Measurements from ENCODE around the gene SLC27A3.

SLC27A3 gene, protein sequence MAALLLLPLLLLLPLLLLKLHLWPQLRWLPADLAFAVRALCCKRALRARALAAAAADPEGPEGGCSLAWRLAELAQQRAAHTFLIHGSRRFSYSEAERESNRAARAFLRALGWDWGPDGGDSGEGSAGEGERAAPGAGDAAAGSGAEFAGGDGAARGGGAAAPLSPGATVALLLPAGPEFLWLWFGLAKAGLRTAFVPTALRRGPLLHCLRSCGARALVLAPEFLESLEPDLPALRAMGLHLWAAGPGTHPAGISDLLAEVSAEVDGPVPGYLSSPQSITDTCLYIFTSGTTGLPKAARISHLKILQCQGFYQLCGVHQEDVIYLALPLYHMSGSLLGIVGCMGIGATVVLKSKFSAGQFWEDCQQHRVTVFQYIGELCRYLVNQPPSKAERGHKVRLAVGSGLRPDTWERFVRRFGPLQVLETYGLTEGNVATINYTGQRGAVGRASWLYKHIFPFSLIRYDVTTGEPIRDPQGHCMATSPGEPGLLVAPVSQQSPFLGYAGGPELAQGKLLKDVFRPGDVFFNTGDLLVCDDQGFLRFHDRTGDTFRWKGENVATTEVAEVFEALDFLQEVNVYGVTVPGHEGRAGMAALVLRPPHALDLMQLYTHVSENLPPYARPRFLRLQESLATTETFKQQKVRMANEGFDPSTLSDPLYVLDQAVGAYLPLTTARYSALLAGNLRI

DNA sequence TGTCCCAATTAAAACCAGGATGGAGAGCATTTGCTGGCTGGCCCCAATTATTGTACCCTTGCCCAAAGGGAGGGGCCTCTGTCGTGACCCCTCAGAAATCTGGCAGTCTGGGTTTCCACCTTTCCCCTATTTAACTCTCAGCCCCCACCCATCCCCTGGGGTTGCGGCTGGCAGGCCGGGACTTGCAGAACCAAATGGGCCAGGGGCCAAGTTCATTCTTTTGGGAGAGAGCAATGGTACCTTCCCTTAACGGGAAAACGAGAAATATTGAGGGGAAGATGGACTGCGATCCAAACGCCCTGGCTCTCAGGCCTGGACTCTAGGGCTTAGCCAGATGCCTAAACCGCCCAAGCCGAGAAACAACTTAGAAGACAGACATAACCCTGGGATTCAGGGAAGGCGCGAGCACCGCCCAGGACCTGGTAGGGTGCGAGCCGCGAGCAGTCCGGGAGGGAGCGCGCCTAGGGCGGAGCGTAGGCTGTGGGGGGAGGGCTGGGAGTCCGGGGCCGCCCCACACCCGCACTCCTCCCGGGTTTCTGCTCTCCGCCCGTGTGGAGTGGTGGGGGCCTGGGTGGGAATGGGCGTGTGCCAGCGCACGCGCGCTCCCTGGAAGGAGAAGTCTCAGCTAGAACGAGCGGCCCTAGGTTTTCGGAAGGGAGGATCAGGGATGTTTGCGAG is at the start of gene SLC27A3:
SLC27A3 (plus strand) TSS at position 628 of the 678 bp plus-strand sequence. CDS start 91 bp downstream, outside the sequence.
- peak; percentile 74 for DNase-seq

DNA sequence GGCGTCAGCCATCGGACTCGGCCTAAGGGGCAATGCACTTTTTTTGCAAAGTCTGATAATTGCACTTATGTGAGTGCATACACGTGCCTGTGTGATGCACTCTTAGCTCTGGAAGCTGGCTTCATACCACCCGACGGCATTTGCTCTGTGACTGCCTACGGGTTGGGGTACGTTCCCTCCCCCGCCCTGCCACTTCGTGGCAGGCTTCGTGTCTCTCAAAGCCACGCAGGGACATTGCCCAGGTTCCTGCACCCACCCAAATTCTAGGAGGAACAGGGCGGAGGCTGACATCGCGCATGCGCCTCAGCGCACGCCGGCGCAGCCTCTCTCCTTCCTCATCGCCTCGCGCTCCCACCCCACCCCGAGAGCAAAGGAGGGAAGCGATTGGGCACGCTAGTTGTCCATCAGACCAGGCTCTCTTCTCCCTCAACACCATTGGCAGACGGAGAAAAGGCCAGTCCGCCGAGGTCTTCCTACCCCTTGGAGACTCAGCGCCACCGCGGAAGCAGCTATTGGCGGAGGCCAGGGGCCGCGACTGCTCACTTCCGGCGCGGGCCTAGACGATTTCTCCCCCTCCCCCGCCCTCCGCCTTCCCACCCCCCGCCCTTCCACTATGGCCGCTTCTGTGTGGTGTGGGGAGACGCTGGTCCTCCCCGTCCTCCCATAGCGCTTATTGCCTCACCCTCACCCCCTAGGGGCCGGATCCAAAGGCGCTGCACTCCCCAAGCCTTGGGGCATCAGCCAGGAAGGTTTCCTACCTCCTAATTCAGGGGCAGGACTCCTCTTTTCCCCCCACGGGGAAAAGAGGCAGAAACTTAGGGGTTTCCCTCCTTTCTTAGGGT is 47.5 kb upstream of the SLC27A3 start, which contains the start of gene INTS3:
INTS3 (plus strand) TSS at position 588 of the 842 bp plus-strand sequence. CDS start 585 bp downstream, outside the sequence.
- DNase-seq, result peak; percentile 100

DNA sequence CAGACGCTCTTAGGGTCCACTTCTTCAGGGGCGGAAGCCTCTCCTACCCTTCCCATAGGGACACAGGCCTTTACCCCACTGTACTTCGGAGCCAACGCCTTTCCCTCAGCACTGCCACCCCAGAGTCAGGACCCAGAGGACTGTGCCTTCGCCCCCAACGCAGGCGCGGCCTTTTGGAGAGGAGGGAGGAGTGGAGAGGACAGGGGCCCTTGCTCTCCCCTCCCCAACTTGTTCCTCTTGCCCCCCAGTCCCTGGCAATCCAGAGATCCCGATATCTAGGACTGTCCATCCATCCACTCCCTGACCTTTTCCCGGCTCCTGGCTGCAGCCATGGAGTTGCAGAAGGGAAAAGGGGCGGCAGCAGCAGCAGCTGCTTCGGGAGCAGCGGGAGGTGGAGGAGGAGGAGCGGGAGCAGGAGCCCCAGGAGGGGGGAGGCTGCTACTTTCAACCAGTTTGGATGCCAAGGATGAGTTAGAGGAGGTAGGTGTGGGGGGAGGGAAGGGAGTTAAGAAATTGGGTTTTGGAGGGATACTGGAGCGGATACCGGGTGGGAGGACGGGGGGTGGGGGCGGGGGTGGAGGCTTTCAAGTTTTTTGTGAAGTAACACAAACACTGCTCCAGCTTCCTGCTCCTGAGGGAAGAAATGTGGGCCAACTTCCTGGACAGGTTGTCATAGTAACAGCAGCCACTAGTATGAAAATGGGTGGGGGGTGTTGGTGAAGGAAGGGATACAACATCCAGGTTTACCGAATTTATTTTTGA is 46.7 kb upstream of the SLC27A3 start:
- peak; percentile 27 for DNase-seq

DNA sequence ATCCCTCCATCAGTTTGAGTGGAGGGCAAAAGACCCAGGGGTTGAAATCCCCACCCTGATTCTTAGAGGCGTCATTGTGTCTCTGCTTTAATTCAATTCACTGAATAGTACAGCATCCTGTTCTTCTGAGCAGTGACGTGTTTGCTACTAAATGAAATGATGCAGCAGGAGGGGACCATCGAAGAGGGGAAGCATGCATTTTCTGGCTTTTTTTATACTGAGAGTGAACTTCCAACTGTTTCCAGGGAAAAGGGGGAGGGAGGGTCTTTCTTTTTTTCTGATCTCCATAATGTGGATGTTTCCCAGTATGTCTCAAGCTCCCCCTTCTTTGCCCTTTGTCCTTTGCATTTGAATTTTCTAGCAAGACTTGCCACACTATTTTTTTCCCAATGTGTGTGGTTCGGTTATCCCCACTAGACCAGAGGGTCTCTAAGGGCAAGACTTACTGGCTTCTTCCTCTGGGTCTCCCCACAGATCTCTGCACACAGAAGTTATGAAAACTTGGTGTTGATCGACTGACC is 44.7 kb upstream of the SLC27A3 start:
- no peak for DNase-seq

DNA sequence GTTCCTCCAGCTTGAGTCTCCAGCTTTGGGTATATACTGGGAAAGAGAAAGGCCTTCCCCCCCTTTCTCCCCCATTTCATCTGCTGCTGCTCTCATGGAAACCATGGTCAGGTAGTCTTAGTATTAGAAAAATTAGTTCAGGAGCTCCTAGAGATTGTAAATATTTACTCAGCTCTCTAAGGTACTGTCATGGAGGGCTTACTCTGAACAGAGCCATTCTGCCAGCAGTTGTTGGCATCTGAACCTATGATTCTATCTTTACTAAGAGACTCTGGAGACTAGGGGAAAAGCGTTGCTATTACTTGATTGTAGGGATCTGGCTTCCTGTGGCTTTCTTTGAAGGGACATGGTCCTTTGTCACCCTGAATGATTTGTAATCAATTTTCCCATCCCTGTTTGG is 41.2 kb upstream of the SLC27A3 start:
- DNase-seq, result no peak

DNA sequence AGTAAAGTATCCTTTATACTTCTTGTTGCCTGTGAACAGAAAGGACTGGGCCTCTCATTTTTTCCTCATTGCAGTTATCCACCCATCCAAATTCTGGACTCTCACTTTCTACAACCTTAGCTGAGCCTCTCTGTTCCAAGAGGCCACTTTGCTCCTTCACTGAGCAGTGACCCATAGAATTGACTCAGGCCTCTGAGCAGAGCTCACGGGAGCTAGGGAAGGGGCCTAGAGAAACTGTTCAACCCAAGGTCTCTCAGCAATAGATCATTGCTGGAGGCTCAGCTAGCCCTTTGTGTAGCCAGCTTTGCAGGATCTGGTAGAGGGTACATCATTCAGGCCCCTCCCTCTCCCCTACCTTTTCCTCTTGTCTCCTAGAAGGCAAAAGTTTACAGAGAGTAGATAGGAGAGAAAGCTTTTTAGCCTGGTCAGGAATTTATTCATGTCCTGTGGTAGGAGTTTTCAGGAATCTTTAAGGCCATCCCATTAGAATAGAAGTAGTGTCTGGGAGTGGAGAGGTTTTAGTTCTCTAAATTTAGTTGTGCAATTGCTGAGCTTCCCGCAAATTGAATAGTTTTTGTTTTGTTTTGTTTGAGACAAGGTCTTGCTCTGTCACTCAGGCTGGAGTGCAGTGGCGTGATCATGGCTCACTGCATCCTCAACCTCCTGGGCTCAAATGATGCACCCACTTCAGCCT is 40.7 kb upstream of the SLC27A3 start:
- no peak for DNase-seq

DNA sequence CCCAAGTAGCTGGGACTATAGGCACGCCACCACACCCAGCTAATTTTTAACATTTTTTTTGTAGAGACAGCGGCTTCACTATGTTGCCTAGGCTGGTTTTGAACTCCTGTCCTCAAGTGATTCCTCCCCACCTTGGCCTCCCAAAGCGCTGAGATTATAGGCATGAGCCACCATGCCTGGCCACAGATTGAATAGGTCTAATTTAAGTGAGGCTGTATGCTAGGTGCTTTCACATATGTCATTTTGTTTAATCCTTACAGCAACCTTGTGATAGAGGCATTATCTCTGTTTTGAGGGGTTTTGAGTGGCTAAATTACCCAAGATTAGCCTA is 40.2 kb upstream of the SLC27A3 start:
- DNase-seq, result no peak

DNA sequence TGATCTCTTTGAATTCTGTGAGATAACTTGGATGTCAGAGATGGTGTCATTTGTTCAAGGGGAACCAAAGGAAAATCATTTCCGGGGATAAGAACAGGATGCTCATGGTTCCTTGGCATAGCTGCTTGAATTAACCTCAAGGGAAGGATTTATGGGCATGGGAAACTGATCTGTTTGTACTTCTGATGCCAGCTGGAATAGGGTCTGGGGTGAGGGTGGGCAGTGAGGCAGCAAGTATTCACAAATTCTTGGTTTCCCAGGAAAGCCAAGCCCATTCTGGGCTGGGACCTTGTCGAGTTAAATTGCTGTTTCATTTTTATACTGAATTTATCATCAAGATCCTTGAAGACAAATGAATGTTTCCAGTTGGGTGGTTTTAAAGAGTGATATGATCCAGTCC is 33.2 kb upstream of the SLC27A3 start:
- DNase-seq, result no peak

DNA sequence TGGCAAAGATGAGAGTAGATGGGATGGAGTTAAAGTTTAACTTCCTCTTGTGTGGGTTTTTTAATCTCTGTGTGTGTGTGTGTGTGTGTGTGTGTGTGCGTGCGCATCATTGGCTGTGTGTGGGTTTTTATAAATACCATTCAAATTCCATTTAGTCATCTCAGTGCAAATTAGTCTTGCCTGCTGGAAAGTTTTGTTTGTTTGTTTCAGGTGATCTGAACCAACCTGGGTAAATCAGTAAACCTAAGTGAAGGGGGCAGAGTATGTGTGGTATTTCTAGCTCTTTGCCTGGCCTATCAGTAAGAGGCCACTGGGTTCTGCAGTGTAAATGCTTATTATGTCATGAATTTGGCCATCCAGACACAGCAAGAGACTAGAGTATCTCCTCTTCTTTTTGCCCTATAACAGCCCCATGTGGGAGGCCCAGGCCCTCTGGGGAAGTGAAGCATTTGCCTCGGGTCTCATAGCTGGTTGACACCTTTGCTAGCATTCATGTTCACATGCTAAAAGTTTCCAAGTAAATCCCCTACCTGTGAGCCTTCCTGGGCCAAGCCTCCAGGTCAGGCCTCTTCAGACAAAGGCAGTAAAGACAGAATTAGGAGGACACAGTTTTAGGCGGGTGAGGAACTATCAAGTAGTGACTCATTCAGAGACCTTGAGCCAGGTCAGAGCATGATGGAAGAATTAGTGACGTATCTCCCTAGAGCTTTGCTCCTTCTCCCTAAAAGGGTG is 32.6 kb upstream of the SLC27A3 start:
- DNase-seq, result no peak

DNA sequence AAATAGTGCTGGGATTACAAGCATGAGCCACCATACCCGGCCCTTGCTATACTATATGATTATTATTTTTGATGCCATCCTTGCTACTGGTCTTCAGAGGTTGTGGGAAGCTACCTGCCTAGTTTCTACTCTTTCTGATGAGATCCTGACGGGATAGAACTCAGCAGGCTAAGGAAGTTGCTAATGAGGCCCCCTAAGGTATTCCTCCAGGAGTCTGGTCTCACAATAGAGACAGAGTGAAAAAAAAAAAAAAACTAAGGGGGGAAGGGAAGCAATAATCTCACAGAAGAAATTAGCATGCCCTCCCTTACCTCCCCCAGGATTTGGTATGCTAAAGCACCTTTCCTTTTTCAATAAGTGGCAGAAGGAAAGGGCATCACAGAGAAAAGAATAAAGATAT is 29.8 kb upstream of the SLC27A3 start:
- no peak for DNase-seq

DNA sequence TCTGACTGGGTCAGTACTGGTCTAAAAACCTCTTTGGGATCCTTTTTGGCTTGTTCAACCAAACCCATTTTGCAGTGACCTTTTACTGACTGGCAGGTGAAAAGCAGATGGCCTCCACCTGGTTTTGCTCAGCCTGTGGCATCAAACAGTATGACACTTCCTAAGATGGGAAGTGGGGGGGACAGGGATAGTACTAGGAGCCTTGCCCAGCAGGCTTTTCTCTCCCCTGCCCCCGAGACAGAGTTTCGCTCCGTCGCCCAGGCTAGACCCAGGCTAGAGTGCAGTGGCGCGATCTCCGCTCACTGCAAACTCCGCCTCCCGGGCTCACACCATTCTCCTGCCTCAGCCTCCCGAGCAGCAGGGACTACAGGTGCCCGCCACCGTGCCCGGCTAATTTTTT is 29.0 kb upstream of the SLC27A3 start:
- no peak for DNase-seq

DNA sequence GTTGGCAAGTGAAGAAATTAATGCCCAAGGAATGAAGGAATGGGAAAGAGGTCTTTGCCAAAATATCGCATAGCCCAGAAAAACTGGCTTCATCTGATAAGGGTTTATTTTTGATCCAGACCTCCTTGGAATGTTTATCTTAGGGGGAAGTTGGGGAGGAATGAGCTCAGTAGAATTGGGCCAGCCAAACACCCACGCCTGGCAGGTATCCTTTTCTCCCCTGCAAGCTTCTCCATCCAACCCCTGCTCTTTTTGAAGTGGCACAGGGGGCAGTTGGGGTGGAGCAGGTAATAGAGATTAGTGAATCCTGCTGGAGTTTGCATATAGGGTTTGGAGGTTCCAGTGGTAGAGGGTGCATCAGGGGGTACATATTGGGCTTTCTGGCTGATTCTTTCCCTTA is 26.3 kb upstream of the SLC27A3 start:
- DNase-seq, result no peak

DNA sequence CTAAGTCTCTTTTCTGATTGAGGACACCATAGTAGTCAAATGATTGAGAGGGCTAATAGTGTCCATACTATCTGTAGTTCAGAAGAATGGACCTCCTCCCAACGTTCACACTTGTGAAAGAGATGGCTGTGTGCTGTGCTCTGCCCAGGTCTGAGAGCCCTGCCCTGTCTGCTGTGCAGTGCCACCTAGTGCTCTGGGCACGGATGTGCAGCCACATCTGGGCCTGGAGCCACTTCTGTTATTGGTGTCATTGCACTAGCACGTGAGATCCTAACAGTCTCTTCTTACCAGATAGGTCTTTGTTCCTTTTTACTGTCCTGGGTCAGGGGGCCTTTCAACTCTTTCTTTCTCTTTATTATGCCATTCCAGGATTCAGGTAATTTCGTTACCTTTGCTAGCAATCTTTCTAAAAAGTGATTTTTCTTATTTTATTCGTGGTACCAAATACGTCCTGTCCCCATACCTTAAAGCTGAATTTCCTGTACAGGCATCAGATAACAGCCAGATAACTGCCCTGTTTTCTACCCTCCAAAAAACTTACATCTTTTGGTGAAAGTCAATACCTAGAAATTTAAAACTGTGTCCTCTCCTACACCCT is 25.7 kb upstream of the SLC27A3 start:
- DNase-seq, result peak; percentile 66

DNA sequence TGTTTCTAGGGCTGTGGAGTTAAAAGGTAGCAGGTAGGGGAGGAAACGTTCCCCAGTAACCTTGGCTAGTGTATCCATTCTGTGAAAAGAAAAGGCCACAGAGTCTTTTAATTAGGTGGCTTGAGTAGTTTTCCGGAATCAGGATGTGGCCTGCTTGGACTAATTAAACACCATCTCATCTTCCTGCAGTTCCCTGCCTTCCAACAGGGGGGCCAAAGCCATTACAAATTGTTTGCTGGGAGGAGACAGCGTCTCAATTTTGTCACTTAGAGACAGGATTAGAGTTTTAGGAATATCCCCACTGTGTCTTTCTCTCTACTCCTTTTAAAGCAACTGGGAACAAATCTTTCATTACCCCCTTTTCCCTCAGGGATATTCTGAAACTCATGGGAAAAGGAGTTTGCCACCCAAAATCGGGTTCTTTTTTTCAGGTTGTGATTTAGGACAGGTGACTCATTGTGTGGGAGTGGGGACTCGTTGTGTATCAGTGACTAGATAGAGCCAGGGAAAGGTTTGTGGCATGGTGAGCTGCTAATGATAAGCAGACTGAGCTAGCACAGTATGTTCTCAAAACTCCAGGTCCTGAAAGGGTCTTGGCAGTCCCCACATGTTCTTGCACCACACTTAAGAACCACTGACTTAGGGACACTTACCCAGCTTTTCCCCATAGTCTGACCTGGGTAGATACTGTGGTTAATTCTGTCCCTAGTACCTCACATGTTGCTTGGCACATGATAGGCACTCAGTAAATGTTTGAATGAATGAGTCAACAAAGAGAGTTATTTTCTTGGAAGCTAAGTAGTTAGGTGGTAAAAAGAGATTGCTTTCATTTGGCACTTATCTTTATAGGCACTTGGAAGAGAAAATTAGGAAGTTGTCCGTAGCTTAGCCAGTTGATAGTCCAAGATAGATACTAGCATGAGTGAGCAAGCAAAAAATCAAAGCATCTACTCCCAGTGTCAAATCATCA is 24.9 kb upstream of the SLC27A3 start:
- no peak for DNase-seq

DNA sequence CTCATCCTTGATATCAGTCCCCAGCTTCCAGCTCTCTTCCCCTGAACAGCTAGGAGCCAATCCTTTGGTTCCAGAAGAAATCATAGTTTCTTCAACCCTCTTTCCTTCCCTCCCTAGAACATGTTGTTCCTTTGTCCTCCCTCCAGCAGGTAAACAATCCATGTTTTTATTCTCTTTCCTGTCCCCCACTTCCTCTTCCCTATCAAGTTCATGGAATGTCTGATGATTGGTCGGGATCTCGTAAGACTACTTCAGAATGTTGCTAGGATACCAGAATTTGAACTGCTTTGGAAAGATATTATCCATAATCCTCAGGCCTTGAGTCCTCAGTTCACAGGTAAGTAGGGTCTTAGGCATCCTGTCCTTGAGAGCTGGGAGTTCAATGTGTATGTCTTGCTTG is 23.1 kb upstream of the SLC27A3 start:
- no peak for DNase-seq

DNA sequence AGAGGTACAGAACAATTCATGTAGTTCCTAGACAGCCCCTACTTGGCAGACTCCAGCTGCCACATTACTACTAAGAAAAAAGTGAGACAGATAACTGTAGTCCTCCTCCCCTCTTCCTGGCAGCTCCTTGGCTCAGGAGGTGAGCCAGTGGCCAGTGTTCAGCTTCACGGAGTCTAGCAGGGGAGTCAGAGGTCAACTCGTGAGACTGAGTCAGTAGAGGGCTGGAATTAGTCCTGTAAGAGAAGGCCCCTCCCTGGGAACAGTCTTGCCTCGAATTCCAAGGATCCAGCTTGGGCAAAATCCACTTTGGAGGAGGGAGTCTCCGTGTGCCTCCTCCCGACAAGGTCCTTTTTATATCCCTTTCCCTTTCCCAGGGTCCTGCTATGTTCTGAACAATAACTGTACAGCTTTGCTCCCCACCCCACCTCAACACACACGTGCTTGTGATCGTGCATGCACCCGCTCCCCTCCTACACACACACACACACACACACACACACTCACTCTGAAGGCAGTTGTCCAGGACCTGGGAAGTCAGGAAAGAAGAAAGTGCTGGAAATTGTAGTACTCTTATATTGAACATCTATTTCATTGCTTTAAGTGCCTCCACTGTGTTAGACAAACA is 22.5 kb upstream of the SLC27A3 start:
- DNase-seq, result no peak

DNA sequence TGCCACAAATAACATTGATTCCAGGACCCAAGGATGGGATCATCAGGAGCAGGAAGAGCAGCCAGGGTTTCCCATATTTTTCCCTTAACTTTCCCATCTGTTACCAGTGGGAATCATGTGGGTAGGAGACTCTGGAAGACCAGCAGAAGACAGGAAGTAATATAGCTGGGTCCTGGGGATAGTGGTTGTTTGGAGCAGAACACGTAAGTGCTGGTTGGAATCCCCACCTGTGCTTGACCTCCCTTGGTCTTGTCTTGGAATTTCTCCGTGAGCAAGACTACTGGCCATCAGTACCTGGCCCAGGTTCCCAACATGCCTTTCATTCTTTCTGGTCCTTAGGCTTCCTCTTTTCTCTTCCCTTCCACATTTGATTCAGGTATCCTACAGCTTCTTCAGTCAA is 20.9 kb upstream of the SLC27A3 start:
- DNase-seq, result no peak

DNA sequence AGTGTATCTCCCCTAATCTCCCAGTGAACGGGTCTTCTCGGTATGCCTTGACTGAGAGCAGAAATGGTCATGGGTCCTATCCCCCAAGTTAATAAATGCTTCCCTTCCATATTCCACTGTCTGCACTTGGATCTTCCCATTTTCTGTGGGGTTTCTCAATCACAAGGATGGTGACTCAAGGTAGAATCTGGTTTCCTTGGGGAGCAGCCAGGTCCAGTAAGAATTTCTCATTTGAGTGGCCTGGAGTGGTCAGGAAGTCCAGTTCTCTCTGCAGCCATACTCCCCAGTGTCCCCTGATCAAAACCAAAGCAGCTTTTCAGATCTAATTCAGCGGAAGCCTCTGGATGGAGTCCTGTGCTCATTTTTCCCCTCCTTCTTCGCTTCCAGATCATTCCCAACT is 14.8 kb upstream of the SLC27A3 start:
- no peak for DNase-seq

All from NCI-H774 (cell line).